Measurements from ENCODE around the gene MAMLD1. TPM values are rescaled to one million over a fixed set of nuclear protein-coding genes. Genes with fewer than 3 reads are reported as not detected.
A peak's percentile ranks its signal among the peaks of the same experiment; 100 is the strongest.

The MAMLD1 gene
- total RNA-seq, 1 donor from 2014 or later, result 3.0 TPM

DNA sequence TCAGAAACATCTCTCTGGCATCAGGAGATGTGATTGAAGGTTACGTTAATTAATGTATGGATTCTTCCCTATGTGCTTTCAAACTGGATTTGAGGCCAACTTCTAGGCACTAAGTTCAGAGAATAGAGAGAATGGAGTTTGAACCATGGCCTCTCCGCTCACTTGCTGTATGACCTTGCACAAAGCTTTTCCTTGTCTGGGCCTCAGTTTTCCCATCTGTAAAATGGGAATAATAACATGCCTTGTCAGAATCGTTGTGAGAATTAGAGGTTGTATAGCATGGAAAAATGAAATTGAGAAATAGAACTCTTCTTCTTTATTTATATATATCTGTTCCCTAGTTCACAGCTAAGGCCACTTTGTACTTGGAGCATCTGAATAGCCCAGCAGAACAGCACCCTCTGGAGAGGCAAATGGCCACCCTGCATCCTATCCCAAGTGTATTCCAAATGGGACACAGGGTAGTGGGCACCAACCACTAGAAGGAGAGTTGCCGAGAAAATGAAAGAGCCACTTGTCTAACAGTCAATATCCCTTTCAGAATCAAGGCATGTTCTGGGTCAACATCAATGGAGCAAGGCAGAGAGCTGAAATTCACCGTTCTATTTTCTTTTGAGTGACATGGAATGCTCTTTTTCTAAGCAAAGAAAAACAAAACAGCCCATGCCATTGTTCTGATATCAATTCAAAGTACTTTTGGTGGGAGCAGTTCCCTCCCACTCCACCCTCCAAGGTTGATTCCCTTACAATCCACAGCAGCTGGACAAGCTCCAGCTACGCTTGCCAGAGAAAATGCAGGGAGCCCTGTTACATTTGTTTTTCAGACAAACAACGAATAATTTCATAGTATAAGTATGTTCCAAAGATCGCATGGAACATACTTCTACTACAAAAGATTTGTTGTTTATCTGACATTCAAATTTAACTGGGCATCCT, 182.0 kb downstream of the MAMLD1 start:
- ATAC-seq (no peak), DNase-seq (no peak)
- H3K27ac ChIP-seq, result no peak overlapping the region

GRCh38 chrX:150546711-150547153, 183.6 kb downstream of the MAMLD1 start:
- TF ChIP-seq CTCF (IDR thresholded peaks at IDR 0.05), result no peak
- Histone ChIP-seq H3K36me3 (no peaks in the 10 kb centered on the region), H3K9me3 (no peaks in the 10 kb centered on the region), H3K27ac (peak overlapping the region; percentile 80), H3K4me3 (no peak overlapping the region), H3K4me1 (peaks cover 18% of the 10 kb centered on the region), H3K27me3 (ENCODE audit: low read depth) (no peaks in the 10 kb centered on the region)
- intact Hi-C loops (cut with DNase I), result no loop called here
- DNase-seq (no peak), ATAC-seq (peak; percentile 9 to 17)

More for the DNA sequence above, 182.0 kb downstream of the MAMLD1 start:
- no peaks in the 10 kb centered on the region for H3K36me3 ChIP-seq
- H3K4me1 ChIP-seq, result peaks cover 18% of the 10 kb centered on the region
- H3K9me3 ChIP-seq, result no peaks in the 10 kb centered on the region
- TF ChIP-seq CTCF (IDR thresholded peaks at IDR 0.05), result no peak
- H3K27me3 ChIP-seq (ENCODE audit: low read depth), result no peaks in the 10 kb centered on the region
- intact Hi-C loops (cut with DNase I), result no loop called here
- H3K4me3 ChIP-seq, result no peak overlapping the region

- DNase-seq, result peak; percentile 82
- Histone ChIP-seq H3K27me3 (ENCODE audit: low read depth) (no peaks in the 10 kb centered on the region), H3K27ac (peak overlapping the region; percentile 80), H3K9me3 (no peaks in the 10 kb centered on the region), H3K4me1 (peaks cover 18% of the 10 kb centered on the region), H3K36me3 (no peaks in the 10 kb centered on the region), H3K4me3 (peak overlapping the region; percentile 50)
- intact Hi-C loops (cut with DNase I), result no loop called here
- peak; percentile 96 for ATAC-seq
- no peak for TF ChIP-seq CTCF (IDR thresholded peaks at IDR 0.05)
These were observed 184.4 kb downstream of the MAMLD1 start for GRCh38 chrX:150547375-150548115.

GRCh38 chrX:150548251-150548650, 185.1 kb downstream of the MAMLD1 start:
- Histone ChIP-seq H3K9me3 (no peaks in the 10 kb centered on the region), H3K36me3 (no peaks in the 10 kb centered on the region), H3K27me3 (ENCODE audit: low read depth) (no peaks in the 10 kb centered on the region), H3K4me1 (peaks cover 18% of the 10 kb centered on the region), H3K27ac (peak overlapping the region; percentile 80), H3K4me3 (peak overlapping the region; percentile 50)
- TF ChIP-seq CTCF (IDR thresholded peaks at IDR 0.05), result no peak
- intact Hi-C loops (cut with DNase I), result no loop called here
- no peak for DNase-seq
- ATAC-seq, result no peak

DNA sequence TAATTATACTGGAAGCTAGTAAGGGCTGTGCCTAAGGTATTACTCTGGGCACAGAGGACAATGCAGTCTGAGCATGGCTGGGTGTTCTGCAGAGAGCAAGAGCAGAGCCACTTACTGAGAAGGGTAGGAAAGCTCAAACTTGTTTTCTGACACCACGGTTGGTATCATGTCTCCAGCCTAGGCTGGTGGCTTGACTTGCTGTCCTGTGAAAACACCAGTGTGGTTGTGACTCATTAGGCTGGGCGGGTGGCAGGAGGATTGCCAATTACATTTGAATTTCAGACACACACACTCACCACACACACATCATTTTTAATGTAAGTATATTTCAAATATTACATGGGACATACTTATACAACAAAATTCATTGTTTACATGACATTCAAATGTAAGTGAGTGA, 185.6 kb downstream of the MAMLD1 start:
- Histone ChIP-seq H3K4me3 (no peak overlapping the region), H3K4me1 (peaks cover 18% of the 10 kb centered on the region), H3K27me3 (ENCODE audit: low read depth) (no peaks in the 10 kb centered on the region), H3K9me3 (no peaks in the 10 kb centered on the region), H3K36me3 (no peaks in the 10 kb centered on the region), H3K27ac (no peak overlapping the region)
- no peak for TF ChIP-seq CTCF (IDR thresholded peaks at IDR 0.05)
- intact Hi-C loops (cut with DNase I), result no loop called here
- DNase-seq (no peak), ATAC-seq (no peak)

All from lower lobe of right lung (tissue), 2 donors.